Left renal cortex interstitium (tissue), 4 donors: ENCODE results near the gene SGTA. TPM values are rescaled to one million over a fixed set of nuclear protein-coding genes. Genes with fewer than 3 reads are reported as not detected.
A peak's percentile ranks its signal among the peaks of the same experiment; 100 is the strongest.

ENCODE experiments used
- DNase-seq, 4 donors: peaks; one replicate each; pipeline ENCODE4 v3.0.0-alpha.2; 2013; ENCODE audit warnings: low read depth in 4 of 4, low spot score in 2 of 4, missing footprints in 1 of 4
- polyA plus RNA-seq, 4 donors: library from polyadenylated mRNA; unstranded; fragments of 120-200 nt; gene quantifications; one replicate each; pipeline ENCODE4 v1.2.1, GENCODE V29; 2013; ENCODE audit not compliant: insufficient read length in 4 of 4

Gene SGTA
- polyA plus RNA-seq, 4 donors, result 45.4 to 74.1 (median 64.4) TPM

- no peak for DNase-seq
Observed at GRCh38 chr19:2774083-2774679, 8.9 kb downstream of the SGTA start.

GRCh38 chr19:2771786-2772674, 11.0 kb downstream of the SGTA start:
- no peak for DNase-seq

GRCh38 chr19:2770055-2771013, 12.7 kb downstream of the SGTA start:
- DNase-seq, result peak in 1 of 4 donors; percentile 60

GRCh38 chr19:2769218-2769617, 13.9 kb downstream of the SGTA start:
- no peak for DNase-seq

- no peak for DNase-seq
Observed at GRCh38 chr19:2768365-2769132, 14.5 kb downstream of the SGTA start.

GRCh38 chr19:2767688-2768087, 15.4 kb downstream of the SGTA start:
- DNase-seq, result no peak

GRCh38 chr19:2766594-2767372, 16.3 kb downstream of the SGTA start:
- no peak for DNase-seq

GRCh38 chr19:2765376-2765775, 17.7 kb downstream of the SGTA start:
- no peak for DNase-seq

GRCh38 chr19:2764945-2765344, 18.1 kb downstream of the SGTA start:
- DNase-seq, result no peak

GRCh38 chr19:2763687-2764086, 19.4 kb downstream of the SGTA start:
- DNase-seq, result no peak

GRCh38 chr19:2762783-2763496, 20.1 kb downstream of the SGTA start:
- DNase-seq, result no peak

- no peak for DNase-seq
Observed at GRCh38 chr19:2761876-2762782, 20.9 kb downstream of the SGTA start.

- no peak for DNase-seq
Observed at GRCh38 chr19:2761309-2761677, 21.8 kb downstream of the SGTA start.

- DNase-seq, result no peak
Observed at GRCh38 chr19:2759965-2760364, 23.1 kb downstream of the SGTA start.

- DNase-seq, result no peak
Observed at GRCh38 chr19:2759362-2759761, 23.7 kb downstream of the SGTA start.

- DNase-seq, result no peak
Observed at GRCh38 chr19:2758601-2759313, 24.3 kb downstream of the SGTA start.
